ENCODE data around the gene CMYA5.

GRCh38 chr5:79834098-79834753 is 144.6 kb downstream of the CMYA5 start:
- TF ChIP-seq CTCF (IDR thresholded peaks at IDR 0.05), result no peak
- no peak for TF ChIP-seq POLR2A (IDR thresholded peaks at IDR 0.05)
